Parathyroid adenoma (tissue), 2 donors: ENCODE measurements around the gene ATP1B3.

Experiments used
- H2AFZ ChIP-seq: fragments of 300-600 bp; sonication (generic); one replicate; pipeline ENCODE4 v1.7.0; 2017; ENCODE audit warnings: antibody characterized with exemption, mild to moderate bottlenecking
- H3K27ac ChIP-seq: fragments of 300-600 bp; sonication (generic); one replicate; pipeline ENCODE4 v1.7.0; 2017
- H3K27me3 ChIP-seq: fragments of 300-600 bp; sonication (generic); one replicate; pipeline ENCODE4 v1.7.0; 2017; ENCODE audit warnings: low read length; ENCODE audit not compliant: control insufficient read depth, insufficient read depth
- H3K36me3 ChIP-seq: fragments of 300-600 bp; sonication (generic); one replicate; pipeline ENCODE4 v1.7.0; 2017; ENCODE audit warnings: low read length; ENCODE audit not compliant: control insufficient read depth, insufficient read depth
- H3K4me1 ChIP-seq: fragments of 300-600 bp; sonication (generic); one replicate; pipeline ENCODE4 v1.7.0; 2017; ENCODE audit warnings: control low read depth
- H3K4me2 ChIP-seq: fragments of 300-600 bp; sonication (generic); one replicate; pipeline ENCODE4 v1.7.0; 2017; ENCODE audit warnings: low read length
- H3K4me3 ChIP-seq: fragments of 300-600 bp; sonication (generic); one replicate; pipeline ENCODE4 v1.7.0; 2017; ENCODE audit warnings: low read depth, low read length
- H3K79me2 ChIP-seq: fragments of 300-600 bp; sonication (generic); one replicate; pipeline ENCODE4 v1.7.0; 2017; ENCODE audit warnings: control low read depth
- H3K9ac ChIP-seq: fragments of 300-600 bp; sonication (generic); one replicate; pipeline ENCODE4 v1.7.0; 2017; ENCODE audit warnings: mild to moderate bottlenecking
- H3K9me3 ChIP-seq: fragments of 300-600 bp; sonication (generic); one replicate; pipeline ENCODE4 v1.7.0; 2017; ENCODE audit warnings: low read length; ENCODE audit not compliant: control insufficient read depth
- CTCF ChIP-seq: fragments of 300-600 bp; sonication (generic); IDR thresholded peaks from one replicate; pipeline ENCODE4 v1.7.0; 2017; ENCODE audit warnings: antibody characterized with exemption, mild to moderate bottlenecking
- donor health status: primary hyperparathyroidism.

Gene ATP1B3

GRCh38 chr3:141926929-141927328, 50.5 kb downstream of the ATP1B3 start:
- Histone ChIP-seq H3K9me3 (no peaks in the 10 kb centered on the region), H3K4me2 (no peak overlapping the region), H3K36me3 (no peaks in the 10 kb centered on the region), H3K4me3 (no peak overlapping the region), H3K79me2 (no peaks in the 10 kb centered on the region), H3K27ac (no peak overlapping the region), H2AFZ (no peak overlapping the region), H3K4me1 (no peaks in the 10 kb centered on the region), H3K27me3 (no peaks in the 10 kb centered on the region), H3K9ac (no peak overlapping the region)
- no peak for TF ChIP-seq CTCF

GRCh38 chr3:141928631-141929270, 52.3 kb downstream of the ATP1B3 start:
- Histone ChIP-seq H3K4me1 (no peaks in the 10 kb centered on the region), H3K79me2 (no peaks in the 10 kb centered on the region), H3K9me3 (no peaks in the 10 kb centered on the region), H3K27me3 (no peaks in the 10 kb centered on the region), H3K9ac (no peak overlapping the region), H3K4me3 (no peak overlapping the region), H3K4me2 (no peak overlapping the region), H3K27ac (no peak overlapping the region), H2AFZ (no peak overlapping the region), H3K36me3 (no peaks in the 10 kb centered on the region)
- TF ChIP-seq CTCF, result no peak

GRCh38 chr3:141929341-141929995, 53.0 kb downstream of the ATP1B3 start:
- no peak overlapping the region for H3K4me3 ChIP-seq
- no peaks in the 10 kb centered on the region for H3K9me3 ChIP-seq
- H3K4me1 ChIP-seq, result no peaks in the 10 kb centered on the region
- H3K36me3 ChIP-seq, result no peaks in the 10 kb centered on the region
- TF ChIP-seq CTCF, result no peak
- H3K9ac ChIP-seq, result no peak overlapping the region
- no peak overlapping the region for H3K27ac ChIP-seq
- no peak overlapping the region for H3K4me2 ChIP-seq
- H3K27me3 ChIP-seq, result no peaks in the 10 kb centered on the region
- H2AFZ ChIP-seq, result no peak overlapping the region
- H3K79me2 ChIP-seq, result no peaks in the 10 kb centered on the region

DNA sequence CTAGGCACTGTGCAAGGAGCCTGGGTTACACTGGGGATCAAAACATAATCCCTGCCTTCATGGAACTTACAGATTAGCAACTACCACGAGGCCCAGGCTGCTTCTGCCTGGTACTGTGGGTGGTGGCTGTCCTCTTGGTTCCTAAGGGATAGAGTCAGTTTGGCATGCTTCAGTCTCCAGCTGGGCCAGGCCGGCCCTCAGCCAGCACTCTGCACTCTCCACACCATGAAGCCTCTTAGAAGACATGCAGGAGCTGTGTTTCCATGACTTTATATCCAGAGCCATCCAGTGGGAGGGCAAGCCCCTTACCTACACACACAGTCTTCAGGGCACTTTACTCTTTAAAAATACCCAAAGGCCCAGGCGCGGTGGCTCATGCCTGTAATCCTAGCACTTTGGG, 54.4 kb downstream of the ATP1B3 start:
- no peaks in the 10 kb centered on the region for H3K4me1 ChIP-seq

More for the DNA sequence above, 54.4 kb downstream of the ATP1B3 start:
- TF ChIP-seq CTCF, result no peak
- Histone ChIP-seq H3K9ac (no peak overlapping the region), H3K36me3 (no peaks in the 10 kb centered on the region), H3K79me2 (no peaks in the 10 kb centered on the region), H3K9me3 (no peaks in the 10 kb centered on the region), H2AFZ (no peak overlapping the region), H3K27ac (no peak overlapping the region), H3K4me3 (no peak overlapping the region), H3K27me3 (no peaks in the 10 kb centered on the region), H3K4me2 (no peak overlapping the region)
